Measurements from ENCODE around the gene HNRNPL.
A peak's percentile ranks its signal among the peaks of the same experiment; 100 is the strongest.
"Not testable (repeated sequence)": the region's sequence is repeated elsewhere in the genome, so short reads cannot be mapped to it uniquely, and the experiment has no call there.

Gene HNRNPL

GRCh38 chr19:38813932-38814331 lies 35.9 kb downstream of the HNRNPL start:
- peaks cover 38 to 42% of the 10 kb centered on the region in 2 donors for H3K4me1 ChIP-seq (ENCODE audit: control insufficient read depth in 1 of 2, insufficient read depth in 2 of 2, low read length in 2 of 2)
- H3K9ac ChIP-seq (ENCODE audit: low read depth in 1 of 2, low read length in 2 of 2): not testable (repeated sequence)

DNA sequence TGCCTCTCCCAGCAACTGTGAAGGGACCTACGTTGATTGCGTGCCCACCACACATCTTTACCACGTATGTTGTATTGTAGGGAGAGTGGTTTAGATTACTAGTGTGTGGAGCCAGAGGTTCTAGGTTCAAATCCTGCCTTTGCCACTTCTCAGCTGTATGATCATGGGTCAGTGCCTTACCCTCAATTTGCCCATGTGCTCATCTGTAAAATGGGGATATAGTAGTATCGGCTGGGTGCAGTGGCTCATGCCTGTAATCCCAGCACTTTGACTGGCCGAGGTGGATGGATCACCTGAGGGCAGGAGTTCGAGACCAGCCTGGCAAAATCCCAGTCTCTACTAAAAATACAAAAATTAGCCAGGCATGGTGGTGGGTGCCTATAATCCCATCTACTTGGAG lies 36.5 kb downstream of the HNRNPL start:
- Histone ChIP-seq H3K4me3 (ENCODE audit: low read depth in 1 of 2, low read length in 2 of 2) (peak overlapping the region; percentile 47 to 57), H3K36me3 (ENCODE audit: control insufficient read depth in 1 of 2, insufficient read depth in 2 of 2, low read length in 2 of 2) (peaks cover 23 to 41% of the 10 kb centered on the region in 2 donors), H3K27me3 (ENCODE audit: control insufficient read depth in 1 of 2, insufficient read depth in 2 of 2, low read length in 2 of 2) (no peaks in the 10 kb centered on the region), H3K9me3 (ENCODE audit: control insufficient read depth in 1 of 2, low read length in 2 of 2) (no peaks in the 10 kb centered on the region), H3K27ac (ENCODE audit: low read depth, low read length) (peak overlapping the region; percentile 53), H3K9ac (ENCODE audit: low read depth in 1 of 2, low read length in 2 of 2) (peak overlapping the region; percentile 47 to 61), H3K4me1 (ENCODE audit: control insufficient read depth in 1 of 2, insufficient read depth in 2 of 2, low read length in 2 of 2) (peaks cover 33 to 41% of the 10 kb centered on the region in 2 donors)

More at GRCh38 chr19:38813932-38814331, 35.9 kb downstream of the HNRNPL start:
- peaks cover 19 to 37% of the 10 kb centered on the region in 2 donors for H3K36me3 ChIP-seq (ENCODE audit: control insufficient read depth in 1 of 2, insufficient read depth in 2 of 2, low read length in 2 of 2)
- not testable (repeated sequence) for H3K27me3 ChIP-seq (ENCODE audit: control insufficient read depth in 1 of 2, insufficient read depth in 2 of 2, low read length in 2 of 2); H3K4me3 ChIP-seq (ENCODE audit: low read depth in 1 of 2, low read length in 2 of 2); H3K9me3 ChIP-seq (ENCODE audit: control insufficient read depth in 1 of 2, low read length in 2 of 2)
- peak overlapping the region; percentile 10 for H3K27ac ChIP-seq (ENCODE audit: low read depth, low read length)

GRCh38 chr19:38812841-38813320 lies 36.9 kb downstream of the HNRNPL start, which contains the start of gene LGALS4:
Gene LGALS4 (minus strand): TSS chr19:38812945. CDS start chr19:38812886, 59 bp downstream.
- Histone ChIP-seq H3K4me3 (ENCODE audit: low read depth in 1 of 2, low read length in 2 of 2) (peak within 1 kb of the TSS; percentile 90 to 92), H3K36me3 (ENCODE audit: control insufficient read depth in 1 of 2, insufficient read depth in 2 of 2, low read length in 2 of 2) (peaks cover 23 to 42% of the 10 kb centered on the region in 2 donors), H3K27me3 (ENCODE audit: control insufficient read depth in 1 of 2, insufficient read depth in 2 of 2, low read length in 2 of 2) (no peaks in the 10 kb centered on the region), H3K9ac (ENCODE audit: low read depth in 1 of 2, low read length in 2 of 2) (peak within 1 kb of the TSS; percentile 89 to 96), H3K9me3 (ENCODE audit: control insufficient read depth in 1 of 2, low read length in 2 of 2) (no peaks in the 10 kb centered on the region), H3K4me1 (ENCODE audit: control insufficient read depth in 1 of 2, insufficient read depth in 2 of 2, low read length in 2 of 2) (peaks cover 30 to 36% of the 10 kb centered on the region in 2 donors), H3K27ac (ENCODE audit: low read depth, low read length) (peak within 1 kb of the TSS; percentile 83)

DNA sequence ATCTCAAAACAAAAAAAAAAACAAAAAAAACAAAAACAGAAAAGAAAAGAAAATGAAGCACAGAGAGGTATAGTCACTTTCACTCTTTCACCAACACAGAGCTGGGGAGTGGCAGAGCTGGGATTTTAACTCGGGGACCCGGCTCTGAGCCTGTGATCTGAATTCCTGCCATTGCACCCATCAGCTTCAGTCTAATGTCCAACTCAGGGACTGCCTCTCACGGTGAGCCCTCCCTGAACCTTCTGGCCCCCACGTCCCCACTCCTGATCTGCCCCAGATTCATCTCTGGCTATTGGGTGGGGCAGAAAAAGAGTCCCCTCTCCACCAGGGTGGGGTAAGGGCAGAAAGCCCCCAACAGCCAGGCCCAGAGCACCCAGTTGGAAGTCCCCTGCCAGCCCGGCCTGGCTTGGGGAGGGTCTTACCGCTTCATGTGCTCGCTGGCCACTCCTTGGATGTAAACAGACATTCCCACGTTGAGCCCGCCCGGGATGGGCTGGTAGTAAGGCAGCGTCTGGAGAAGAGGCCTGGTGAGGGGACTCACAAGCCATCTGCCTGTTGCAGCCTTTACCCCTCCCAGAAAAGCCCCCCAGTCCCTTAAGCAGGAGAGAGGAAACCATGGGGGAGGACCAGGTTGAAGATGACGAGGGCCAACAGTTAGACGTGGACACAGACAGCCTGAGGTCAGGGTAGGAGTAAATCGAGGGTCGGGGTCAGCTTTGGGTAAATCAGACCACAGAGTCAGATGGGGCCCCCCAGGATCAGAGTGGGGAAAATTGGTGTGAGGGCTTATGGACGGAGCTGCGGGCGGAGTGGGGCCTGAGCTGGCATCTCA lies 37.6 kb downstream of the HNRNPL start:
- Histone ChIP-seq H3K4me3 (ENCODE audit: low read depth in 1 of 2, low read length in 2 of 2) (peak overlapping the region; percentile 90 to 92), H3K9ac (ENCODE audit: low read depth in 1 of 2, low read length in 2 of 2) (peak overlapping the region; percentile 89 to 96), H3K27me3 (ENCODE audit: control insufficient read depth in 1 of 2, insufficient read depth in 2 of 2, low read length in 2 of 2) (no peaks in the 10 kb centered on the region), H3K9me3 (ENCODE audit: control insufficient read depth in 1 of 2, low read length in 2 of 2) (no peaks in the 10 kb centered on the region), H3K4me1 (ENCODE audit: control insufficient read depth in 1 of 2, insufficient read depth in 2 of 2, low read length in 2 of 2) (peaks cover 24 to 32% of the 10 kb centered on the region in 2 donors), H3K27ac (ENCODE audit: low read depth, low read length) (peak overlapping the region; percentile 83), H3K36me3 (ENCODE audit: control insufficient read depth in 1 of 2, insufficient read depth in 2 of 2, low read length in 2 of 2) (peaks cover 23 to 37% of the 10 kb centered on the region in 2 donors)

- peak overlapping the region in 1 of 2 donors; percentile 26 for H3K9ac ChIP-seq (ENCODE audit: low read depth in 1 of 2, low read length in 2 of 2)
Measured at GRCh38 chr19:38809592-38810252, 40.1 kb downstream of the HNRNPL start.

GRCh38 chr19:38808741-38809140 lies 41.0 kb downstream of the HNRNPL start:
- Histone ChIP-seq H3K27ac (ENCODE audit: low read depth, low read length) (no peak overlapping the region), H3K9ac (ENCODE audit: low read depth in 1 of 2, low read length in 2 of 2) (no peak overlapping the region), H3K27me3 (ENCODE audit: control insufficient read depth in 1 of 2, insufficient read depth in 2 of 2, low read length in 2 of 2) (no peaks in the 10 kb centered on the region), H3K9me3 (ENCODE audit: control insufficient read depth in 1 of 2, low read length in 2 of 2) (no peaks in the 10 kb centered on the region), H3K4me1 (ENCODE audit: control insufficient read depth in 1 of 2, insufficient read depth in 2 of 2, low read length in 2 of 2) (peaks cover 6 to 21% of the 10 kb centered on the region in 2 donors), H3K4me3 (ENCODE audit: low read depth in 1 of 2, low read length in 2 of 2) (peak overlapping the region in 1 of 2 donors; percentile 36), H3K36me3 (ENCODE audit: control insufficient read depth in 1 of 2, insufficient read depth in 2 of 2, low read length in 2 of 2) (peaks cover 20 to 39% of the 10 kb centered on the region in 2 donors)

More at GRCh38 chr19:38809592-38810252, 40.1 kb downstream of the HNRNPL start:
- Histone ChIP-seq H3K9me3 (ENCODE audit: control insufficient read depth in 1 of 2, low read length in 2 of 2) (no peaks in the 10 kb centered on the region), H3K4me1 (ENCODE audit: control insufficient read depth in 1 of 2, insufficient read depth in 2 of 2, low read length in 2 of 2) (peaks cover 6 to 21% of the 10 kb centered on the region in 2 donors), H3K27ac (ENCODE audit: low read depth, low read length) (no peak overlapping the region), H3K27me3 (ENCODE audit: control insufficient read depth in 1 of 2, insufficient read depth in 2 of 2, low read length in 2 of 2) (no peaks in the 10 kb centered on the region), H3K4me3 (ENCODE audit: low read depth in 1 of 2, low read length in 2 of 2) (peak overlapping the region; percentile 26 to 50), H3K36me3 (ENCODE audit: control insufficient read depth in 1 of 2, insufficient read depth in 2 of 2, low read length in 2 of 2) (peaks cover 10 to 31% of the 10 kb centered on the region in 2 donors)

- not testable (repeated sequence) for H3K9ac ChIP-seq (ENCODE audit: low read depth in 1 of 2, low read length in 2 of 2); H3K4me3 ChIP-seq (ENCODE audit: low read depth in 1 of 2, low read length in 2 of 2); H3K27ac ChIP-seq (ENCODE audit: low read depth, low read length); H3K27me3 ChIP-seq (ENCODE audit: control insufficient read depth in 1 of 2, insufficient read depth in 2 of 2, low read length in 2 of 2); H3K9me3 ChIP-seq (ENCODE audit: control insufficient read depth in 1 of 2, low read length in 2 of 2)
- peaks cover 27 to 48% of the 10 kb centered on the region in 2 donors for H3K36me3 ChIP-seq (ENCODE audit: control insufficient read depth in 1 of 2, insufficient read depth in 2 of 2, low read length in 2 of 2)
- H3K4me1 ChIP-seq (ENCODE audit: control insufficient read depth in 1 of 2, insufficient read depth in 2 of 2, low read length in 2 of 2): peaks cover 6 to 21% of the 10 kb centered on the region in 2 donors
Measured at GRCh38 chr19:38807374-38808098, 42.2 kb downstream of the HNRNPL start.

DNA sequence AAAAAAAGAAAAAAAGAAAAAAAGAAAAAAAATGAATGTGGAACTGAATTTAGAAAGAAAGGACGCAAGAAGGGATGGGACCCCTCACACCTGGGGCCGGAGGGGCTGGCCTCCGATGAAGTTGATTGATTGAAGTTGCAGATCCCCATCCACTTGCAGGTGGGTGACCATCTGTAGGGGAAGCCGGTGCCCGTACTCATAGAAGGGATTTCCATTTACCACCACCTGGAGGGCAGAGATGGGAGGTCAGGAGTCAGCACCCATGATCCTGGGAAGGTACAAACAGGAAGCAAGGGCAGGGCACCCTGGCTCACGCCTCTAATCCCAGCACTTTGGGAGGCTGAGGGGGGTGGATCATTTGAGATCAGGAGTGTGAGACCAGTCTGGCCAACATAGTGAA lies 43.4 kb downstream of the HNRNPL start:
- H3K4me3 ChIP-seq (ENCODE audit: low read depth in 1 of 2, low read length in 2 of 2): no peak overlapping the region
- H3K9me3 ChIP-seq (ENCODE audit: control insufficient read depth in 1 of 2, low read length in 2 of 2): no peaks in the 10 kb centered on the region
- H3K27ac ChIP-seq (ENCODE audit: low read depth, low read length): no peak overlapping the region
- no peak overlapping the region for H3K9ac ChIP-seq (ENCODE audit: low read depth in 1 of 2, low read length in 2 of 2)
- peaks cover 36 to 60% of the 10 kb centered on the region in 2 donors for H3K36me3 ChIP-seq (ENCODE audit: control insufficient read depth in 1 of 2, insufficient read depth in 2 of 2, low read length in 2 of 2)
- H3K4me1 ChIP-seq (ENCODE audit: control insufficient read depth in 1 of 2, insufficient read depth in 2 of 2, low read length in 2 of 2): peaks cover 6 to 21% of the 10 kb centered on the region in 2 donors
- H3K27me3 ChIP-seq (ENCODE audit: control insufficient read depth in 1 of 2, insufficient read depth in 2 of 2, low read length in 2 of 2): no peaks in the 10 kb centered on the region

DNA sequence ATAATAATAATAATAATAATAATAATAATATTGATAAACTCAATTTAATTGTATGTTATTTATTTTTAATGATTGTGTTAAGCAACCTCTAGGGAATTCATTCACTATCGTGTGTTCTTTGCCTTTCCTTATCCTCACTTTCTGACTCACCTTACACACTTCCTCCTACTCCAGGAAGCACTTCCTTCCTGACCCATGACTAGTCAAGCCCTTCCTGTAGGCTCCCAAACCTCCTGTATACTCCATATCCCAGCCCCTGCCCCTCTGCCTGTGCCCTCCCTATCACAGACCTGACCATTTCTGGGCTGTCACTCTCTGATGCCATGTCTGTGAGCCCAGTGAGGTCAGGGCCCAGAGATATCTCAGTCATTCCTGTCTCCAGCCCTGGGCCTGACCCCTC lies 44.6 kb downstream of the HNRNPL start:
- H3K4me1 ChIP-seq (ENCODE audit: control insufficient read depth in 1 of 2, insufficient read depth in 2 of 2, low read length in 2 of 2): peaks cover 6 to 21% of the 10 kb centered on the region in 2 donors
- peaks cover 37 to 68% of the 10 kb centered on the region in 2 donors for H3K36me3 ChIP-seq (ENCODE audit: control insufficient read depth in 1 of 2, insufficient read depth in 2 of 2, low read length in 2 of 2)
- no peaks in the 10 kb centered on the region for H3K27me3 ChIP-seq (ENCODE audit: control insufficient read depth in 1 of 2, insufficient read depth in 2 of 2, low read length in 2 of 2)
- H3K27ac ChIP-seq (ENCODE audit: low read depth, low read length): no peak overlapping the region
- no peak overlapping the region for H3K9ac ChIP-seq (ENCODE audit: low read depth in 1 of 2, low read length in 2 of 2)
- no peak overlapping the region for H3K4me3 ChIP-seq (ENCODE audit: low read depth in 1 of 2, low read length in 2 of 2)
- H3K9me3 ChIP-seq (ENCODE audit: control insufficient read depth in 1 of 2, low read length in 2 of 2): no peaks in the 10 kb centered on the region
